Right lobe of liver (tissue), 6 donors: ENCODE measurements around the gene PA2G4. TPM values are rescaled to one million over a fixed set of nuclear protein-coding genes. Genes with fewer than 3 reads are reported as not detected.

Source experiments
- ATAC-seq, 4 donors: fragments of 200-7000 bp; cut with Tn5 transposase; one replicate each; pipeline ENCODE4 v1.9.1; 2020; ENCODE audit warnings: mild to moderate bottlenecking in 4 of 4, moderate library complexity in 4 of 4
- DNase-seq, 3 donors: peaks; one replicate each; pipeline ENCODE4 v3.0.0-alpha.2; 2020
- H3K27ac ChIP-seq, 3 donors: fragments of 200-600 bp; one replicate each; pipeline ENCODE4 v1.8.0; 2022
- H3K27me3 ChIP-seq, 2 donors: fragments of 200-600 bp; one replicate each; pipeline ENCODE4 v1.8.0; 2022
- H3K36me3 ChIP-seq, 4 donors: fragments of 200-600 bp; sonication (generic) in 1 of 4; one replicate each; pipeline versions ENCODE4 v1.5.1 to v1.8.0; 2017 to 2022; ENCODE audit warnings: control low read depth in 1 of 4
- H3K4me1 ChIP-seq, 4 donors: fragments of 200-600 bp; sonication (generic) in 1 of 4; one replicate each; pipeline versions ENCODE4 v1.5.1 to v1.8.0; 2017 to 2022; ENCODE audit warnings: control low read depth in 1 of 4
- H3K4me3 ChIP-seq, 3 donors: fragments of 200-600 bp; one replicate each; pipeline ENCODE4 v1.8.0; 2022
- H3K9me3 ChIP-seq, 4 donors: fragments of 200-600 bp; sonication (generic) in 1 of 4; one replicate each; pipeline versions ENCODE4 v1.5.1 to v1.8.0; 2017 to 2022; ENCODE audit warnings: control low read depth in 1 of 4
- POLR2A ChIP-seq: fragments of 450-650 bp; IDR thresholded peaks from one replicate; pipeline ENCODE4 v1.6.1; 2017; ENCODE audit warnings: antibody characterized with exemption, mild to moderate bottlenecking
- WGBS: methylation state at CpG from one replicate; pipeline ENCODE4 v1.1.6; 2018; ENCODE audit warnings: low coverage, low lambda C conversion rate; ENCODE audit not compliant: insufficient coverage; ENCODE audit errors: missing lambda C conversion rate; 5-methylcytosine and 5-hydroxymethylcytosine counted together
- intact Hi-C, 2 donors: fragments of 100-400 bp; cut with DNase I; formaldehyde crosslinking; loops; one replicate each; pipeline versions ENCODE4 v1.11.2 to v1.14.1; 2022
- total RNA-seq, 6 experiments: library from RNA; depleted of rRNA in 2 of 6; stranded (reverse); fragments of >200 nt in 2 of 6; fragmentation: NEBNext Ultra II Directional in 3 of 6; extraction: Animal tissue kit (Norgen Biotek cat#: 25700) in 3 of 6; gene quantifications; one replicate each; pipeline versions ENCODE4 v1.1.0 to v1.2.4, GENCODE V29; 2016 to 2023
- TF ChIP-seq, protein P1 (sequence below), 4 donors: fragments of 200-600 bp in 3 of 4; fragments of 450-650 bp in 1 of 4; IDR thresholded peaks; one replicate each; pipeline versions ENCODE4 v1.5.1 to v1.8.0; 2016 to 2022; ENCODE audit warnings: antibody characterized with exemption in 4 of 4, mild to moderate bottlenecking in 2 of 4
- donor health status: DM: no; HTN: yes; CAD: no.
- donor health status: DM: no; HTN: no; CAD: no.
- donor health status: DM: no; HTN: no; CAD: no.
- donor health status: DM: no; HTN: yes; CAD: no.
- donor health status: DM: no; HTN: yes; CAD: no.

The PA2G4 gene
- total RNA-seq, 6 experiments from 2014 or later: 29.7 to 82.4 (median 36.6) TPM

DNA sequence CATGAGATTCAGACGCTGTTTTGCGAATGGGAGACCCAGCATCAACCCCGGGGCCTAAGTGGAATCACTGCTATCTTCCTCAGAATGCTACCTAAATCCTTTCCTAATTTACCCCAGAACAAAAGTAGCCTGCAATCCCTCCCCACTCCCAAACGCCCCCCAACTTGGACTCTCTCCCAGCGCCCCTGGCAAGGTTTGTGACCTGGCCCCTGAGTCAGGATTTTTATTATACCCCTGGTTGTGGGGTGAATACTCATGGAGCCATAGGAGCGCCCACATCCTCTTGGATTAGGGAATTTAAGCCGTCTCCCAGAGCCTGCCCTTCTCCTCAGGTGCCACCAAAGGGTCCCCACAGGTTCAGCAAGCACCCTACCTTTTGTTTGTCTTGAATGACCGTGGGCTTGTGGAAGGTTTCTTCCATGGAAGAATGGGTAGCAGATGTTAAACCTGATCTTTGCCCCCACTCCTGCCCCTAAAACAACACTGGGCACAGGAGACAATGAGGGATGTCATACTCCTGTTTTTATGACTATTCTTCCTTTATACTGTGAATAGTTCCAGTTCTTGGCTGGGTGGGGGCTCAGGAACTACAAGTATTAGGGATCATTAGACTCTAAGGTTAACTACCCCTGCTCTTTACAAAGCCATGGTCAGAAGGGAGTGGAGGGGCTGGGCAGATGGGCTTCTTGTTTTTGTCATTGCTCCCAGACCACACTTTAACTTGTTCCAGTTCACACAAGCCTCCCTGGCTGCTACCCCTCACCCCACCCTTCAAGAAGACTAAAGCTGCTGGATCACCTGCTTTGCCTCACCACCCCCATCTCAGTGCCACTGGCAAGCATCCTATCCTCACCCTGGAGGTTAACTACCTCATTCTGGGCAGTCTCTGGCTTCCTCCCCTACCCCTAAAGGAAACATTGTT lies 48.7 kb downstream of the PA2G4 start:
- no peaks in the 10 kb centered on the region for H3K9me3 ChIP-seq
- intact Hi-C loops: no loop called here
- H3K4me3 ChIP-seq: peak overlapping the region; percentile 58 to 66 (median 66)
- no peak for TF ChIP-seq POLR2A
- TF ChIP-seq, protein P1, sequence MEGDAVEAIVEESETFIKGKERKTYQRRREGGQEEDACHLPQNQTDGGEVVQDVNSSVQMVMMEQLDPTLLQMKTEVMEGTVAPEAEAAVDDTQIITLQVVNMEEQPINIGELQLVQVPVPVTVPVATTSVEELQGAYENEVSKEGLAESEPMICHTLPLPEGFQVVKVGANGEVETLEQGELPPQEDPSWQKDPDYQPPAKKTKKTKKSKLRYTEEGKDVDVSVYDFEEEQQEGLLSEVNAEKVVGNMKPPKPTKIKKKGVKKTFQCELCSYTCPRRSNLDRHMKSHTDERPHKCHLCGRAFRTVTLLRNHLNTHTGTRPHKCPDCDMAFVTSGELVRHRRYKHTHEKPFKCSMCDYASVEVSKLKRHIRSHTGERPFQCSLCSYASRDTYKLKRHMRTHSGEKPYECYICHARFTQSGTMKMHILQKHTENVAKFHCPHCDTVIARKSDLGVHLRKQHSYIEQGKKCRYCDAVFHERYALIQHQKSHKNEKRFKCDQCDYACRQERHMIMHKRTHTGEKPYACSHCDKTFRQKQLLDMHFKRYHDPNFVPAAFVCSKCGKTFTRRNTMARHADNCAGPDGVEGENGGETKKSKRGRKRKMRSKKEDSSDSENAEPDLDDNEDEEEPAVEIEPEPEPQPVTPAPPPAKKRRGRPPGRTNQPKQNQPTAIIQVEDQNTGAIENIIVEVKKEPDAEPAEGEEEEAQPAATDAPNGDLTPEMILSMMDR (IDR thresholded peaks at IDR 0.05): no peak
- no peak for DNase-seq
- no peak for ATAC-seq
- H3K27ac ChIP-seq: peak overlapping the region in 1 of 3 donors; percentile 83
- peaks cover 0 to 29% (median 12%) of the 10 kb centered on the region in 4 donors for H3K4me1 ChIP-seq
- no peaks in the 10 kb centered on the region for H3K36me3 ChIP-seq
- no peaks in the 10 kb centered on the region for H3K27me3 ChIP-seq
- 7% methylated on average over 6 of the region's 8 CpGs for WGBS

GRCh38 chr12:56153678-56154065 lies 49.3 kb downstream of the PA2G4 start:
- Histone ChIP-seq H3K4me1 (peaks cover 0 to 29% (median 12%) of the 10 kb centered on the region in 4 donors), H3K9me3 (no peaks in the 10 kb centered on the region), H3K27ac (no peak overlapping the region), H3K36me3 (no peaks in the 10 kb centered on the region), H3K27me3 (no peaks in the 10 kb centered on the region), H3K4me3 (no peak overlapping the region)
- WGBS: 60% methylated on average over 1 of the region's 5 CpGs
- DNase-seq (no peak), ATAC-seq (no peak)
- TF ChIP-seq POLR2A: no peak
- TF ChIP-seq, protein P1 (IDR thresholded peaks at IDR 0.05): no peak
- intact Hi-C loops: no loop called here

DNA sequence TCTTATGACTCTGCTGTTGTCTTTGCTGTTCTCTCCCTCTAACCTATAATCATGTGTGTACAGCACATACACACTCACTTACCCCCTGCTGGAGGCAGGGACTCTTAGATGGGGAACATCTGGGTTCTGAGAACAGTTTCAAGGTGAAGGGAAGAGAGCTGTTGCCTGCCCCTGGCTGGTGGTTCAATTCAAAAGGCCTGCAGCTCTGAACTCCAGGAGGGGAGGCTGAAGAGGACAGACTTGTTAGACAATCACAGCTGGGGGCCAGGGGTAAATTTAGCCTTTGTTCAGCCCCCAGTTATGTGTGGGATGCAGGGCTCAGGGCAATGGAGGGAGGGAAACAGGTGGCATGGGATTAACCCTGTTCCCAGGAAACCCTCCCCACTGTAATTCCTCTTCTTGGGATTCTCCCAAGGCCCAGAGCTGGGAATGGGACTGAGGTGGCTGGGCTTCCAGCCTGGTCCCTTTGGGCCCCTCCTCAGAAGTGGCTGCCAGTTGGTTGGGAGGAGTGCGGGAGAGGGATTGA lies 50.0 kb downstream of the PA2G4 start:
- no peak overlapping the region for H3K27ac ChIP-seq
- ATAC-seq (no peak), DNase-seq (no peak)
- H3K9me3 ChIP-seq: no peaks in the 10 kb centered on the region
- peaks cover 0 to 31% (median 12%) of the 10 kb centered on the region in 4 donors for H3K4me1 ChIP-seq
- intact Hi-C loops: no loop called here
- no peaks in the 10 kb centered on the region for H3K27me3 ChIP-seq
- H3K4me3 ChIP-seq: no peak overlapping the region
- no peak for TF ChIP-seq POLR2A
- TF ChIP-seq, protein P1 (IDR thresholded peaks at IDR 0.05): no peak
- H3K36me3 ChIP-seq: no peaks in the 10 kb centered on the region
- WGBS: no CpG with 5 or more reads among the region's 1 CpG

DNA sequence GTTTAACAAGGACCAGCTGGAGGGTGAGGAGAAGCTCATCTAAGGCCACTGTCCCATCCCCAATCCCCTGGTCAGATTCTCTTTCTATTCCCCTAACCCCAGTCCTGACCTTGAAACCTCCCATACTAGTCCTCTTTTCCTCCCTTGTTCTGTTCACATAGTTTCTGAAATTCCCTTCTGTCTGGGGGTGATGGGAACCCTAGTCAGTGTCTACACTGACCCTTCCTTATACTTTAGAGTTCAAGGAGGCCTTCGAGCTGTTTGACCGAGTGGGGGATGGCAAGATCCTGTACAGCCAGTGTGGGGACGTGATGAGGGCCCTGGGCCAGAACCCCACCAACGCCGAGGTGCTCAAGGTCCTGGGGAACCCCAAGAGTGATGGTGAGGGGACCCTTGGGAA lies 50.5 kb downstream of the PA2G4 start:
- Histone ChIP-seq H3K9me3 (no peaks in the 10 kb centered on the region), H3K4me3 (no peak overlapping the region), H3K27me3 (no peaks in the 10 kb centered on the region), H3K27ac (peak overlapping the region in 2 of 3 donors; percentile 34 to 66), H3K36me3 (peaks cover 0 to 3% (median 1%) of the 10 kb centered on the region in 4 donors), H3K4me1 (peaks cover 0 to 36% (median 12%) of the 10 kb centered on the region in 4 donors)
- DNase-seq (no peak), ATAC-seq (no peak)
- intact Hi-C loops: no loop called here
- WGBS: 89% methylated on average over 5 of the region's 5 CpGs
- no peak for TF ChIP-seq POLR2A
- TF ChIP-seq, protein P1 (IDR thresholded peaks at IDR 0.05): no peak
